PC-9 (cell line): ENCODE measurements around the gene FAM241B. TPM values are rescaled to one million over a fixed set of nuclear protein-coding genes. Genes with fewer than 3 reads are reported as not detected.

Experiments
- BruUV-seq: library from RNA; stranded (reverse); fragments of 400-500 nt; replicated peaks from 2 replicates; lab custom pipeline; 2021; lab: Mats Ljungman, UMichigan
- CTCF ChIA-PET: fragments of 300-600 bp; sonication (Branson Sonifier 250); formaldehyde crosslinking; loops from one replicate; lab custom pipeline; 2022; ENCODE audit warnings: antibody characterized with exemption; lab: Charles Lee
- POLR2A ChIA-PET: fragments of 300-600 bp; sonication (Branson Sonifier 250); formaldehyde crosslinking; loops from one replicate; lab custom pipeline; 2022; ENCODE audit warnings: antibody characterized with exemption; ENCODE audit not compliant: unreplicated experiment; lab: Charles Lee
- DNase-seq, 2 experiments: peaks; one replicate each; pipeline versions ENCODE4 v3.0.0 to v3.0.0-alpha.2; 2015 to 2022; ENCODE audit warnings: mixed read lengths in 1 of 2
- H2AFZ ChIP-seq: fragments of 200-600 bp; sonication (generic); 2 replicates; pipeline ENCODE4 v1.8.1; 2017; ENCODE audit warnings: antibody characterized with exemption
- H3F3A ChIP-seq: fragments of 200-600 bp; sonication (generic); 2 replicates; pipeline ENCODE4 v1.8.1; 2017; ENCODE audit warnings: antibody characterized with exemption, mild to moderate bottlenecking, low read depth; ENCODE audit not compliant: insufficient read depth
- H3K27ac ChIP-seq: fragments of 200-600 bp; sonication (generic); 2 replicates; pipeline ENCODE4 v1.6.1; 2016; ENCODE audit warnings: mixed run types
- H3K27me3 ChIP-seq: fragments of 200-600 bp; sonication (generic); 2 replicates; pipeline ENCODE4 v1.6.1; 2016; ENCODE audit warnings: low read depth, mixed run types; ENCODE audit not compliant: insufficient read depth
- H3K36me3 ChIP-seq: fragments of 200-600 bp; sonication (generic); 2 replicates; pipeline ENCODE4 v1.6.1; 2016; ENCODE audit warnings: low read depth, mixed run types
- H3K4me1 ChIP-seq: fragments of 200-600 bp; sonication (generic); replicated peaks from 2 replicates; pipeline ENCODE4 v1.6.1; 2016; ENCODE audit warnings: mixed run types; ENCODE audit not compliant: insufficient read depth
- H3K4me2 ChIP-seq: fragments of 200-600 bp; sonication (generic); 2 replicates; pipeline ENCODE4 v1.6.1; 2017; ENCODE audit warnings: mixed run types
- H3K4me3 ChIP-seq: fragments of 200-600 bp; sonication (generic); 2 replicates; pipeline ENCODE4 v1.6.1; 2016; ENCODE audit warnings: mixed run types
- H3K79me2 ChIP-seq: fragments of 200-600 bp; sonication (generic); 2 replicates; pipeline ENCODE4 v1.6.1; 2017; ENCODE audit warnings: low read depth, mixed run types
- H3K9me2 ChIP-seq: fragments of 200-600 bp; sonication (generic); 2 replicates; pipeline ENCODE4 v1.8.1; 2017; ENCODE audit warnings: mild to moderate bottlenecking; ENCODE audit not compliant: insufficient read depth
- H3K9me3 ChIP-seq: fragments of 200-600 bp; sonication (generic); 2 replicates; pipeline ENCODE4 v1.8.1; 2016; ENCODE audit warnings: low read depth; ENCODE audit not compliant: insufficient read depth
- H4K20me1 ChIP-seq: fragments of 200-600 bp; sonication (generic); 2 replicates; pipeline ENCODE4 v1.8.1; 2017; ENCODE audit not compliant: insufficient read depth
- CTCF ChIP-seq: fragments of 200-600 bp; sonication (generic); conservative IDR thresholded peaks from 2 replicates; pipeline ENCODE4 v1.6.1; 2017; ENCODE audit warnings: mixed run types, antibody characterized with exemption, mild to moderate bottlenecking, moderate library complexity
- EZH2 ChIP-seq: fragments of 200-600 bp; sonication (generic); IDR thresholded peaks from 2 replicates; pipeline ENCODE4 v1.8.0; 2017; ENCODE audit warnings: antibody characterized with exemption, low read depth
- intact Hi-C: fragments of 100-400 bp; cut with micrococcal nuclease; formaldehyde crosslinking; loops from one replicate; pipeline ENCODE4 v1.10.0; 2022; ENCODE audit not compliant: unreplicated experiment
- total RNA-seq: library from RNA; stranded (reverse); gene quantifications from 2 replicates; pipeline ENCODE4 v1.2.3, GENCODE V29; 2021

Gene FAM241B
- total RNA-seq, 1 experiment from 2014 or later, result 10.7 TPM

- POLR2A ChIA-PET, result no interaction called here
- peaks cover 27% of the 10 kb centered on the region for H3K27me3 ChIP-seq
Observed at GRCh38 chr10:69643779-69644657, 14.0 kb downstream of the FAM241B start.

GRCh38 chr10:69644658-69645295, 14.7 kb downstream of the FAM241B start:
- H4K20me1 ChIP-seq, result 0 out of 2 replicates have a peak, but pooled peaks cover 3% of the 10 kb centered on the region
- H2AFZ ChIP-seq, result no peak overlapping the region
- no peaks in the 10 kb centered on the region for H3K9me3 ChIP-seq
- H3K27me3 ChIP-seq, result peaks cover 35% of the 10 kb centered on the region
- peaks cover 10% of the 10 kb centered on the region for H3K4me1 ChIP-seq
- H3K27ac ChIP-seq, result no peak overlapping the region
- H3F3A ChIP-seq, result no peaks in the 10 kb centered on the region
- CTCF ChIA-PET, result interaction anchor here (1.0 kb wide), 1 partner anchor 502 kb away, joined by 3 read pairs; the partner anchor contains the start of gene TYSND1
- no peaks in the 10 kb centered on the region for H3K79me2 ChIP-seq
- POLR2A ChIA-PET, result no interaction called here
- intact Hi-C loops, result loop anchor here (1.0 kb wide), 4 partner anchors 73 to 314 kb away; partner anchors contain the start of gene COL13A1
- no peaks in the 10 kb centered on the region for H3K36me3 ChIP-seq
- no peaks in the 10 kb centered on the region for H3K9me2 ChIP-seq
- H3K4me2 ChIP-seq, result no peak overlapping the region
- BruUV-seq, result no TSS peak
- peak; percentile 46 to 68 for DNase-seq
- H3K4me3 ChIP-seq, result no peak overlapping the region
- TF ChIP-seq CTCF (peak; percentile 95), EZH2 (no peak)

More at GRCh38 chr10:69643779-69644657, 14.0 kb downstream of the FAM241B start:
- peaks cover 10% of the 10 kb centered on the region for H3K4me1 ChIP-seq
- H3K27ac ChIP-seq, result no peak overlapping the region
- TF ChIP-seq CTCF, result no peak
- TF ChIP-seq EZH2, result no peak
- H3K4me3 ChIP-seq, result no peak overlapping the region
- H3K9me2 ChIP-seq, result no peaks in the 10 kb centered on the region
- H3F3A ChIP-seq, result no peaks in the 10 kb centered on the region
- no peak overlapping the region for H3K4me2 ChIP-seq
- DNase-seq, result no peak
- H3K9me3 ChIP-seq, result no peaks in the 10 kb centered on the region
- no TSS peak for BruUV-seq
- H2AFZ ChIP-seq, result no peak overlapping the region
- no peaks in the 10 kb centered on the region for H3K36me3 ChIP-seq
- no peaks in the 10 kb centered on the region for H3K79me2 ChIP-seq
- intact Hi-C loops, result loop anchor here (1.0 kb wide), 4 partner anchors 73 to 314 kb away; partner anchors contain the start of gene COL13A1
- H4K20me1 ChIP-seq, result 0 out of 2 replicates have a peak, but pooled peaks cover 3% of the 10 kb centered on the region
- CTCF ChIA-PET, result interaction anchor here (0.6 to 1.0 kb wide), 2 partner anchors 502 to 525 kb away, joined by 3 to 9 read pairs; partner anchors contain the start of gene TYSND1
